Measurements from ENCODE around the gene LANCL2.
"Not testable (repeated sequence)": the region's sequence is repeated elsewhere in the genome, so short reads cannot be mapped to it uniquely, and the experiment has no call there.

LANCL2 gene
- 13.0 to 13.1 reads per million in 2 donors for total RNA-seq

DNA sequence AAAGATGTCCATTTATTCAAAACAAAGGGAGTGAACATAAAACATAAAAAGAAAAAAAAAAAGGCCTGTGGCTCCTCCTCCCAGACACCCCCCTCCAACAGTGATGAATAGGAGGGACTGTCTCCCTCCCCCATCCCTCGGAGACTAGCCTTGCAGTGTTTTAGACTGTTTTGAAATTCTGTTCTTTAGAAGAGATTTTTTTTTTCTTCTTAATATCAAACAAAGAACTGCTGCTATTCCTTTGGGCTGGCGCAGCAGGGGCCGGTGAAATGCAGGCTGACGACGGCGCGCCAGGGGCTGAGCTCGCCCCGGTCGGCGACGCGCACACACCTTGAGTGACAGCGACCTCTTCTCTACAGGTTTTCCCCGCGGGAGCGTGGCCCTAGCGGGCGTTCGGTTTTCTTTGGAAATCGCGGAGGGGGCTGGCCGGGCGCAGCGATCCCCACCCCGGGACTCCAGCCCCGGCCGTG is at the start of gene LANCL2:
Gene LANCL2 (plus strand): TSS at position 133 of the 470 bp plus-strand sequence. CDS start 689 bp downstream, outside the sequence.
- peak in 4 of 5 experiments; percentile 16 to 61 (median 31) for DNase-seq

- no peak for DNase-seq
These were observed 39.8 kb upstream of the LANCL2 start for GRCh38 chr7:55325371-55325792.

DNA sequence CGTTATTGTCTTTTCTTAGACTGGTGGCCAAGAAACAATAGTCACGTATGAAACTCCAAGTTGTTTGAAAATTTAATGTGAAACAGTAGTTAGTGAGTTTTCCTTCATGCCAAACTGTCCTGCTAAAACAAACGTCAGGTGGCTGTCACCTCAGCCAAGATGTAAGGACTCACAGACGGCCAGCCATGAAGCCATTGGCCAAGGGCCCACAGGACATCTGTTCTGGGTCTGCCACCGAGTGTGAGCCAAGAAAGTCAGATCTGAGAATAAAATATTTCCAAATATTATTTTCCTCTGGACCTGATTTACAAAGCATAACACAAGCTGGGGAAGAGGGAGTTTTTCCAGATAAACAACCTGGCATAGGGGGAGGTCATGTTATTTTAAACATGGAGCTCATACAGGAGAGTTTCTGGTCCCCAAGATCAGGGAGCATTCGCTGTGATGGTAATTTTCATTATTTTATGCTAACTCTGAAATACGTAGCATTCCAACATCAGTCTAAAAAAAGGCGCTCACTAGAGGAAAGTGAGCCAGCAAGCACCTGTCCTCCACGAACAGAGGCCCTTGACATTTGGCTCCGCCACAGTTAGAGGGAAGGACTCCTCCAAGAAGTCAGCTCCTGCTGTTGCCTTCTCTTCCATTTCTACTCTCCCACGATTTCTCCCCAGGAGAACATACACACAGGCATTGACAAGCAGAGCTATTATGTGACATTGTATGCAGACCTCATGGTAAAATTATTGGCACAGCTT is 38.9 kb upstream of the LANCL2 start:
- no peak for DNase-seq

DNA sequence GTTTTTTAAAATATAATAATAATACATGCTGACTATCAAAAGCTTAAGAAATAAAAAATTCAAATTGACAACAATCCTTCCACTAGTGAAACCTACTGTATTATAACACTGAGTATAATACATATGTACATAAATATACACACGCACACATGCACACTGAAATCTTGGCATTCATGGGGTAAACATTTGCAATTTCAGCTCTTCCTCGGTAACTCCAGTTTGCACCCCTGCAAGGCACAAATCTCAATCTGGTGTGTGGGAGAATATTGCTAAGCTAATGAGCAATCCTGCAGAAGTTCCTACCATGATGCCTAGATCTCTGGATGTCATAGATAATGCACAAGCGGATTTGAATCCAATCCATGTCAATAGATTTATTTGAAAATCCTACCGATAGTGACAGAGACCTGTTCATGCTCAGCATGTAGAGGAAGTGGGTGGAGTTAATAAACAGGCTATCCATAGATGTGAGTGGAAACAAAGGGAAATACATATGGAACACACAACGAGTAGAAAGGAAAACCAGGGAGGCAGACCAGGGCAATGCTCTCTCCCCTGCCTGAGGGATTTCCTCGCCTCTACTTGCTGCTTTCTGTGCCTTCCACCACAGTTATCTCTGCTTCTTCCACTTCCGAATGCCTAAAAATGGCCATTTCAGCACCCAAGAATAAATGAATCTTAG is 38.1 kb upstream of the LANCL2 start:
- no peak for DNase-seq

DNA sequence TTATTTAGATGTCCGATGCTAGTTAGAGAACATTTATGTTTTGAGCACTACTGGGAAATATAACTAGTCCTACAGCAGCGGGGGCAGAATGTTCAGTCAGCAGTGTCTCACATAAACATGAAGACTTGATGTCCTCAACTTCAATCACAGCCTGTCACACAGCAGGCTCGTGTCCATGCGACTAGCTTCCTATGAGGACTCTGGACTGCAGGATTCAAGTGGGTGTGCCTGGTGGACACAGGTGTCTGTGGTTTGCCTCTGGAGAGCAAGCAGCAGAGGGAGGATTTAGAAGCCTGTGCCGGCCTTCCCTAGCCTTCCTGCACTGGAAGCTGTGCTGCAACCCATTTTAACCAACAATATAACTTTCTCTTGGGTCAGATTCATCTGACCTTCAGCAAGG is 30.0 kb upstream of the LANCL2 start:
- DNase-seq = no peak

DNA sequence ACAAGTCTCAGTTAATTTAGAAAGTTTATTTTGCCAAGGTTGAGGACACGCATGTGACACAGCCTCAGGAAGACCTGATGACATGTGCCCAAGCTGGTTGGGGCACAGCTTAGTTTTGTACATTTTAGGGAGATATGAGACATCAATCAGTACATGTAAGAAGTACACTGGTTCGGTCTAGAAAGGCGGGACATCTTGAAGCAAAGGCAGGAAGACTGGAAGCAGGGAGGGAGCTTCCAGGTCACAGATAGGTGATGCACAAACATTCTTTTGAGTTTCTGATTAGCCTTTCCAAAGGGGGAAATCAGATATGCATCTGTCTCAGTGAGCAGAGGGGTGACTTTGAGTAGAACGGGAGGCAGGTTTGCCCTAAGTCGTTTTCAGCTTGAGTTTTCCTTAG is 29.4 kb upstream of the LANCL2 start:
- no peak for DNase-seq

- DNase-seq = no peak
These were observed 28.6 kb upstream of the LANCL2 start for GRCh38 chr7:55336540-55336939.

GRCh38 chr7:55339033-55340000 is 25.8 kb upstream of the LANCL2 start:
- DNase-seq = no peak

GRCh38 chr7:55342216-55342871 is 22.8 kb upstream of the LANCL2 start:
- DNase-seq = no peak

GRCh38 chr7:55343002-55343781 is 21.9 kb upstream of the LANCL2 start:
- no peak for DNase-seq

GRCh38 chr7:55343860-55344606 is 21.1 kb upstream of the LANCL2 start:
- DNase-seq = no peak

GRCh38 chr7:55344840-55345239 is 20.3 kb upstream of the LANCL2 start:
- no peak for DNase-seq

GRCh38 chr7:55345292-55345691 is 19.8 kb upstream of the LANCL2 start:
- no peak for DNase-seq

- DNase-seq = peak in 1 of 5 experiments; percentile 81
These were observed 16.6 kb upstream of the LANCL2 start for GRCh38 chr7:55348502-55348901.

DNA sequence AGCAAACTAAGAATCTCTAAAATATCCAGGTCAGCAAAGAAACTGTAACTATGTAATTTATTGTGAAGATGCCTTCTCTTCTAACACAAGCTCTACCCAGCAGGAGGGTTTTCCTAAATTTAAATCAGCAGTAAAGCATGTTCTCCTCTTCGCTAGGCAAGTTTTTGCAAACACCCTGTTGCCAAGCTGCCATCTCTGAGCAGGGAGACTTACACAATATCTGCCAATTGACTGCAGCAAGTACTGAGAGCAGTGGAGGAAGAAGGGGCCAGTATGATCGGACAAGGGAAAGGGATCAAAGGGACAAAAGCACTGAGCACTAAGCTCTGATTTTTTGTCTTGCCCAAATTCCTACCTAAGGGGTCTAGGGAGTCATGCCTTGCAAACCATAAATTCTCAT is 16.0 kb upstream of the LANCL2 start:
- no peak for DNase-seq

DNA sequence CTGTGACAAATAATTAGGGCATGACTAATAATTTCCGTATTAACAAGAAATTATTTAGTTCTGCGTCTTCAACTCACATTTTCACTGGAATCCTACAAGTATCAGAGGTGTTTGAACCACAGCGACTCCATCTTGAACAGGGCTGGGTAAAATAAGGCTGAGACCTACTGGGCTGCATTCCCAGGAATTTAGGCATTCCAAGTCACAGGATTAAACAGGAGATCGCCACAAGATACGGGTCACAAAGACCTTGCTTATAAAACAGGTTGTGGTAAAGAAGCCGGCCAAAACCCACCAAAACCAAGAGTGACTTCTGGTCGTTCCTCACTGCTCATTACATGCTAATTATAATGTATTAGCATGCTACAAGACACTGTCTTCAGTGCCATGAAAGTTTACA is 14.9 kb upstream of the LANCL2 start:
- no peak for DNase-seq

DNA sequence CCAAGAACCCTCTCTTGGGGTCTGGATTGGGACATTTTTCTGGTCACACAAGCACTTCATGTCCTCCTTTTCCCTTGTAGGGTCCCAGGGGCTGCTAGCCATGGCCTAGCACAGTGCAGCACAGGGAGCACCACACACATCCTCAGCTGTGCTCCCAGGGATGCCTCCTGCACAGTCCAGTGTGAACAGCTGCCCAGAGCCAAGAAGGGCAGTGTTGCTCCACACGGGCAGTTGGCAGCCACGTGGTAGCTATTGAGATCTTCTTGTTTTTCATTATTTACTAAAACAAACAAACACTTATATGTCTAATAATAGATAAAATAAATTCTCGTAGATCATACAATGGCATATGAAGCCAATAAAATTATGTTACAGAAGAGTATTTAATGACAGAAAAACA is 13.9 kb upstream of the LANCL2 start:
- no peak for DNase-seq

DNA sequence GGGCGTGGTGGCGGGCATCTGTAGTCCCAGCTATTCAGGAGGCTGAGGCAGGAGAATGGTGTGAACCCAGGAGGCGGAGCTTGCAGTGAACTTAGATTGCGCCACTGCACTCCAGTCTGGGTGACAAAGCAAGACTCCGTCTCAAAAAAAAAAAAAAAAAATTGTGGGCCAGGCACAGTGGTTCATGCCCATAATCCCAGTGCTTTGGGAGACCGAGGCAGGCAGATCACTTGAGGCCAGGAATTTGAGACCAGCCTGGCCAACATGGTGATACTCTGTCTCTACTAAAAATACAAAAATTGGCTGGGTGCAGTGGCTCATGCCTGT is 12.2 kb upstream of the LANCL2 start:
- DNase-seq = not testable (repeated sequence)

GRCh38 chr7:55360486-55360885 is 4.7 kb upstream of the LANCL2 start:
- no peak for DNase-seq

- no peak for DNase-seq
These were observed 3.6 kb upstream of the LANCL2 start for GRCh38 chr7:55361560-55361959.

DNA sequence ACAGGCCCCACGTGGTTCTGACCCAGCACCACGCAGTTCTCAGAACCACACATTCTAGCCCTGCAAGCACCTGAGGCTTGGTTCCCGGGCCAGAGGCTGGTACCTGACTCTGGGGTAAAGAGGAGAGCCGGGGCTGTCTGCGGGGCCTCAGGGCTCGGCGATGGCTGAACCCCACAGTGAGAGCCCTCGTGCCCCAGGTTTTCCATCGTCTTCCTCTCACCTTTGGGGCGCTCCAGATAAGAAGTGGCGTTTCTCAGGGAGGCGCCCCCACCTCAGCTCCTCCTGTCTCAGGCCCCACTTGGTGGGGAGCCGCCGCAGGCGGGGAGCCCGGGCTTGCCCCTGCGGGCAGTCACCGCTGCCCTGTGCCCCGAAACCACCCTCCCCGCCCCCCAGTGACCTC is 2.2 kb upstream of the LANCL2 start:
- no peak for DNase-seq
